Prostate gland (tissue), 2 donors: ENCODE results near the gene NFIX. TPM values are rescaled to one million over a fixed set of nuclear protein-coding genes. Genes with fewer than 3 reads are reported as not detected.
A peak's percentile ranks its signal among the peaks of the same experiment; 100 is the strongest.

ENCODE experiments used
- DNase-seq: peaks from one replicate; pipeline ENCODE4 v3.0.0-alpha.2; 2019; ENCODE audit warnings: low spot score
- H3K27ac ChIP-seq, 2 donors: fragments of 200-600 bp; sonication (generic); 2 replicates each; pipeline ENCODE4 v1.5.1; 2017 to 2019
- H3K27me3 ChIP-seq: fragments of 200-600 bp; sonication (generic); replicated peaks from 2 replicates; pipeline ENCODE4 v1.5.1; 2019; ENCODE audit not compliant: insufficient read depth
- H3K36me3 ChIP-seq, 2 donors: fragments of 200-600 bp; sonication (generic); 1 replicate in 1 of 2; 2 replicates in 1 of 2; pipeline versions ENCODE4 v1.5.1 to v1.8.1; 2017 to 2019
- H3K4me1 ChIP-seq: fragments of 200-600 bp; sonication (generic); replicated peaks from 2 replicates; pipeline ENCODE4 v1.5.1; 2019
- H3K4me3 ChIP-seq, 2 donors: fragments of 200-600 bp; sonication (generic); 2 replicates each; pipeline ENCODE4 v1.5.1; 2017 to 2019
- H3K9me3 ChIP-seq: fragments of 200-600 bp; sonication (generic); 2 replicates; pipeline ENCODE4 v1.5.1; 2017
- CTCF ChIP-seq, 4 experiments: fragments of 200-600 bp in 2 of 4; fragments of 450-650 bp in 2 of 4; sonication (generic) in 2 of 4; IDR thresholded peaks; 1 replicate in 3 of 4; 2 replicates in 1 of 4; pipeline ENCODE4 v1.5.1; 2016 to 2019; ENCODE audit warnings: antibody characterized with exemption in 4 of 4, mild to moderate bottlenecking in 2 of 4, moderate library complexity in 2 of 4
- POLR2A ChIP-seq: fragments of 450-650 bp; IDR thresholded peaks from one replicate; pipeline ENCODE4 v1.6.1; 2016; ENCODE audit warnings: antibody characterized with exemption, mild to moderate bottlenecking
- POLR2AphosphoS5 ChIP-seq: sonication (generic); formaldehyde crosslinking; IDR thresholded peaks from one replicate; pipeline ENCODE4 v1.6.1; 2017; ENCODE audit warnings: antibody characterized with exemption
- WGBS: methylation state at CpG from one replicate; pipeline ENCODE4 v1.1.5; 2018; 5-methylcytosine and 5-hydroxymethylcytosine counted together
- intact Hi-C: fragments of 100-400 bp; cut with DNase I; formaldehyde crosslinking; loops from one replicate; pipeline ENCODE4 v1.14.2; 2022
- total RNA-seq, 2 donors: library from RNA; depleted of rRNA; stranded (reverse); fragments of >200 nt; gene quantifications; one replicate each; pipeline ENCODE4 v1.1.0, GENCODE V29; 2016

NFIX gene
- total RNA-seq, 2 donors from 2014 or later: 185 to 286 TPM

GRCh38 chr19:13055213-13056051 is 60.2 kb downstream of the NFIX start:
- no peaks in the 10 kb centered on the region for H3K27me3 ChIP-seq
- WGBS: 9% methylated on average over 28 of the region's 29 CpGs
- H3K36me3 ChIP-seq: peaks cover 0 to 4% of the 10 kb centered on the region in 2 donors
- TF ChIP-seq CTCF (IDR thresholded peaks at IDR 0.05): no peak
- no peak for TF ChIP-seq POLR2AphosphoS5
- TF ChIP-seq POLR2A: no peak
- peak overlapping the region; percentile 95 to 96 for H3K27ac ChIP-seq
- intact Hi-C loops: loop anchor here (5.0 kb wide), 1 partner anchor 33 kb away; no protein-coding TSS in a partner anchor
- peaks cover 88% of the 10 kb centered on the region for H3K4me1 ChIP-seq
- peak overlapping the region in 1 of 2 donors; percentile 13 for H3K4me3 ChIP-seq
- no peaks in the 10 kb centered on the region for H3K9me3 ChIP-seq
- DNase-seq: no peak

- Histone ChIP-seq H3K4me1 (peaks cover 88% of the 10 kb centered on the region), H3K9me3 (no peaks in the 10 kb centered on the region), H3K27me3 (no peaks in the 10 kb centered on the region), H3K27ac (peak overlapping the region; percentile 95 to 96), H3K36me3 (peaks cover 0 to 4% of the 10 kb centered on the region in 2 donors), H3K4me3 (peak overlapping the region in 1 of 2 donors; percentile 13)
- peak; percentile 79 for DNase-seq
- TF ChIP-seq POLR2A (peak; percentile 30), CTCF (IDR thresholded peaks at IDR 0.05) (no peak), POLR2AphosphoS5 (peak; percentile 72)
- WGBS: 14% methylated on average over 17 of the region's 17 CpGs
- intact Hi-C loops: loop anchor here (5.0 kb wide), 1 partner anchor 34 kb away; no protein-coding TSS in a partner anchor
Observed at GRCh38 chr19:13056052-13056660, 60.9 kb downstream of the NFIX start.

GRCh38 chr19:13057147-13057572 is 61.9 kb downstream of the NFIX start:
- Histone ChIP-seq H3K36me3 (peaks cover 0 to 4% of the 10 kb centered on the region in 2 donors), H3K9me3 (no peaks in the 10 kb centered on the region), H3K27ac (peak overlapping the region; percentile 95 to 96), H3K27me3 (no peaks in the 10 kb centered on the region), H3K4me1 (peaks cover 85% of the 10 kb centered on the region), H3K4me3 (no peak overlapping the region)
- TF ChIP-seq POLR2AphosphoS5: peak; percentile 50
- no peak for TF ChIP-seq POLR2A
- no peak for TF ChIP-seq CTCF (IDR thresholded peaks at IDR 0.05)
- WGBS: 16% methylated on average over 15 of the region's 15 CpGs
- peak; percentile 62 for DNase-seq
- intact Hi-C loops: loop anchor here (5.0 kb wide), 1 partner anchor 35 kb away; no protein-coding TSS in a partner anchor

- WGBS: 35% methylated on average over 2 of the region's 2 CpGs
- no peaks in the 10 kb centered on the region for H3K27me3 ChIP-seq
- H3K27ac ChIP-seq: peak overlapping the region; percentile 95 to 96
- H3K4me1 ChIP-seq: peaks cover 86% of the 10 kb centered on the region
- intact Hi-C loops: loop anchor here (5.0 kb wide), 1 partner anchor 35 kb away; no protein-coding TSS in a partner anchor
- H3K9me3 ChIP-seq: no peaks in the 10 kb centered on the region
- H3K36me3 ChIP-seq: peaks cover 0 to 1% of the 10 kb centered on the region in 2 donors
- TF ChIP-seq POLR2AphosphoS5: no peak
- no peak for TF ChIP-seq POLR2A
- no peak for TF ChIP-seq CTCF (IDR thresholded peaks at IDR 0.05)
- DNase-seq: no peak
- H3K4me3 ChIP-seq: no peak overlapping the region
Observed at GRCh38 chr19:13057744-13058143, 62.5 kb downstream of the NFIX start.
